ENCODE results near the gene PIK3R1.

PIK3R1 gene

DNA sequence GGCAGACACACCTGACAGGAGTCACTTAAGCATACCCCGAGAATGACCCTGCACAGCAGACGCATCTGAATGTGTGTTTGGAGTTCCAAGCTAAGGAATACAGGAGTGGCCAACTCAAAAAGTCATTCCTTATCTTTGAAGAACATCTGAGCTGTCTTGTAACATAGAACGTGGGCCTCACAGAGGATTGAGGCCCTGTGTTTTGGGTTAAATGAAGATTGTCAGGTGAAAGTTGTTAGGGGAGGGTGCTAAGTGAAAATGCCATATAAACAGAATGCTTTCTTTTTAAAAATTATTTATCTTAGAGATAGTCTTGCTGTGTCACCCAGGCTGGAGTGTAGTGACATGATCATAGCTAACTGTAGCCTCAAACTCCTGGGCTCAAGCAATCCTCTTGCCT, 100.9 kb downstream of the PIK3R1 start:
- Mint-ChIP-seq H3K4me3 (no peak overlapping the region), H3K4me1 (peaks cover 14% of the 10 kb centered on the region), H3K27ac (no peak overlapping the region), H3K36me3 (no peaks in the 10 kb centered on the region), H3K27me3 (peaks cover 9% of the 10 kb centered on the region), H3K9me3 (no peaks in the 10 kb centered on the region)
- no peak for ATAC-seq

GRCh38 chr5:68317646-68318045, 102.1 kb downstream of the PIK3R1 start:
- Mint-ChIP-seq H3K9me3 (no peaks in the 10 kb centered on the region), H3K4me3 (no peak overlapping the region), H3K36me3 (no peaks in the 10 kb centered on the region), H3K27ac (no peak overlapping the region), H3K27me3 (peaks cover 9% of the 10 kb centered on the region), H3K4me1 (peaks cover 14% of the 10 kb centered on the region)
- no peak for ATAC-seq

DNA sequence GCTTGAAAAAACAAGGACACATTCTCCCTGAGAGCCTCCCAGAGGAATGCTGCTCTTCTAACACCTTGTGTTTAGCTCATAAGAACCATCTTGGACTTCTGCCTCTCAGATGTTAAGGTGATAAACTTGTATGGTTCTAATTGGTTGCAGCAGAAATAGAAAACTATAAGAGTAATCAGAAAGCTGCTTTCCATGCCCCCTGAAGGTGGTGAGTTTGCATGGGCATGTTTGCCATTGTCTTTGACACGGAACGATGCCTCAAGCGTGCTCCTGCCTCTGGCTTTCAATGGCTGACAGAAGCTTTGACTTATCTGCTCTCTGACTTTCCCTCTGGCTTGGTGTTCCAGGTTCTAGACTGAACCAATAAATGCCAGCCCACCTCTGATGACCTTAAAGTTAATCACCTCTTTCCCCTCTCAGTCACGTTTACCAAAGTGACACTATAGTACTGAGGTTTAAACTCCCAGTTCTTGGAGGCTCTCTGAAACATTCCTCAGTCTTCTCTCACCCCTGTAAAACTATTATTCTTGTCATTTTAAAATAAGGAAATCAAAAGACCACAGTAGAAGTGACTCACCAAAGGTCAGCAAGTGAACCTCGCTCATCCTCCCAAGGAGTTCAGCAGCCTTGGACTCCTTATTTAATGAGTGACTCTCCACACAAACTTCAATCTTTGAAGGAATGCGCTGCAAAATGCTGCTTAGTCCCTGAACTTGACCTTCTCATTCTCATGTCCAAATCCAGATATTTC, 103.6 kb downstream of the PIK3R1 start:
- no peak for ATAC-seq
- H3K27ac Mint-ChIP-seq, result no peak overlapping the region
- H3K9me3 Mint-ChIP-seq, result no peaks in the 10 kb centered on the region
- peaks cover 9% of the 10 kb centered on the region for H3K27me3 Mint-ChIP-seq
- H3K36me3 Mint-ChIP-seq, result no peaks in the 10 kb centered on the region
- no peak overlapping the region for H3K4me3 Mint-ChIP-seq
- peaks cover 14% of the 10 kb centered on the region for H3K4me1 Mint-ChIP-seq

GRCh38 chr5:68319706-68320412, 104.3 kb downstream of the PIK3R1 start:
- Mint-ChIP-seq H3K4me1 (peaks cover 14% of the 10 kb centered on the region), H3K27ac (no peak overlapping the region), H3K4me3 (no peak overlapping the region), H3K36me3 (no peaks in the 10 kb centered on the region), H3K27me3 (peaks cover 9% of the 10 kb centered on the region), H3K9me3 (peaks cover 3% of the 10 kb centered on the region)
- ATAC-seq, result no peak

DNA sequence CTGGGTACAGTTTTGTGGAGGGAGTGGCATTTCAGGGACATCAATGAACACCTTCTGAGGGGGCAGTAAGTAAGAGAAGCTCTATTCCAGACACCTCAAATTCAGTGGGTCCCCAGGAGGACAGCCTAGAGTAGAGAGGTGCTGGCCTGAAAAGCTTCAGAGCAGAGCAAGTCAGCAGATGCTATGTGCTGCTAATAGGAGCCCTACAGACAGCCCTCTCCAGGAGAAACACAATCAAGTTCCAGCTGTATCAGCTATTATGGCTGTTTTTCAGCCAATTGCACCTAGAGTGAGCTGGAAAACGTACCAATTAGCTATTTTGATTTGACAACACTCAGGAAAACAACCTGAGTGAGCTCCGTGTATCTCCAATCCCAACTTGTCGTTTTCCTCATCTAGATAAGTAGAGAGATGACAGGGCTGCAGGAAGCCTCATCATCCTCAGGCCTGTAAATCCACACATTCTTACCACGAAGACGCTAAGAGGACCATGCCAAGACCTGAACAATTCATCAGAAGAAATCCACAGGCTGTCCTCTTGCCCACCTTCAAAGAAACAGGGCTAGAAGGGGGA, 104.9 kb downstream of the PIK3R1 start:
- Mint-ChIP-seq H3K27me3 (peaks cover 9% of the 10 kb centered on the region), H3K4me3 (no peak overlapping the region)

GRCh38 chr5:68325065-68325580, 109.6 kb downstream of the PIK3R1 start:
- peaks cover 8% of the 10 kb centered on the region for H3K9me3 Mint-ChIP-seq
- H3K36me3 Mint-ChIP-seq, result peaks cover 5% of the 10 kb centered on the region
- H3K4me1 Mint-ChIP-seq, result peaks cover 6% of the 10 kb centered on the region
- no peak overlapping the region for H3K27ac Mint-ChIP-seq
- ATAC-seq, result no peak
- H3K27me3 Mint-ChIP-seq, result peaks cover 12% of the 10 kb centered on the region
- no peak overlapping the region for H3K4me3 Mint-ChIP-seq

More for the DNA sequence above, 104.9 kb downstream of the PIK3R1 start:
- no peak for ATAC-seq
- peaks cover 8% of the 10 kb centered on the region for H3K9me3 Mint-ChIP-seq
- H3K36me3 Mint-ChIP-seq, result peaks cover 5% of the 10 kb centered on the region
- peaks cover 15% of the 10 kb centered on the region for H3K4me1 Mint-ChIP-seq
- no peak overlapping the region for H3K27ac Mint-ChIP-seq

GRCh38 chr5:68329554-68330255, 114.1 kb downstream of the PIK3R1 start:
- no peak overlapping the region for H3K4me3 Mint-ChIP-seq
- peaks cover 19% of the 10 kb centered on the region for H3K4me1 Mint-ChIP-seq
- peaks cover 6% of the 10 kb centered on the region for H3K9me3 Mint-ChIP-seq
- no peak overlapping the region for H3K27ac Mint-ChIP-seq
- no peak for ATAC-seq
- peaks cover 5% of the 10 kb centered on the region for H3K36me3 Mint-ChIP-seq
- peaks cover 12% of the 10 kb centered on the region for H3K27me3 Mint-ChIP-seq

GRCh38 chr5:68330574-68330973, 115.0 kb downstream of the PIK3R1 start:
- Mint-ChIP-seq H3K27me3 (peaks cover 12% of the 10 kb centered on the region), H3K4me3 (no peak overlapping the region), H3K9me3 (no peaks in the 10 kb centered on the region), H3K36me3 (no peaks in the 10 kb centered on the region), H3K27ac (no peak overlapping the region), H3K4me1 (peaks cover 13% of the 10 kb centered on the region)
- ATAC-seq, result no peak

- Mint-ChIP-seq H3K36me3 (no peaks in the 10 kb centered on the region), H3K9me3 (no peaks in the 10 kb centered on the region), H3K4me1 (peaks cover 13% of the 10 kb centered on the region), H3K27me3 (peaks cover 12% of the 10 kb centered on the region), H3K27ac (no peak overlapping the region), H3K4me3 (no peak overlapping the region)
- ATAC-seq, result no peak
Observed at GRCh38 chr5:68331192-68332079, 115.9 kb downstream of the PIK3R1 start.

- no peak for ATAC-seq
- Mint-ChIP-seq H3K4me3 (no peak overlapping the region), H3K27ac (no peak overlapping the region), H3K4me1 (peaks cover 13% of the 10 kb centered on the region), H3K36me3 (no peaks in the 10 kb centered on the region), H3K9me3 (no peaks in the 10 kb centered on the region), H3K27me3 (peaks cover 12% of the 10 kb centered on the region)
Observed at GRCh38 chr5:68332080-68332451, 116.5 kb downstream of the PIK3R1 start.

GRCh38 chr5:68332556-68332955, 117.0 kb downstream of the PIK3R1 start:
- no peak for ATAC-seq
- Mint-ChIP-seq H3K9me3 (no peaks in the 10 kb centered on the region), H3K4me3 (no peak overlapping the region), H3K4me1 (peaks cover 13% of the 10 kb centered on the region), H3K36me3 (no peaks in the 10 kb centered on the region), H3K27me3 (peaks cover 9% of the 10 kb centered on the region), H3K27ac (no peak overlapping the region)

- Mint-ChIP-seq H3K36me3 (no peaks in the 10 kb centered on the region), H3K4me1 (peaks cover 13% of the 10 kb centered on the region), H3K27me3 (no peaks in the 10 kb centered on the region), H3K4me3 (no peak overlapping the region), H3K9me3 (no peaks in the 10 kb centered on the region), H3K27ac (no peak overlapping the region)
- ATAC-seq, result no peak
Observed at GRCh38 chr5:68333649-68334552, 118.3 kb downstream of the PIK3R1 start.

DNA sequence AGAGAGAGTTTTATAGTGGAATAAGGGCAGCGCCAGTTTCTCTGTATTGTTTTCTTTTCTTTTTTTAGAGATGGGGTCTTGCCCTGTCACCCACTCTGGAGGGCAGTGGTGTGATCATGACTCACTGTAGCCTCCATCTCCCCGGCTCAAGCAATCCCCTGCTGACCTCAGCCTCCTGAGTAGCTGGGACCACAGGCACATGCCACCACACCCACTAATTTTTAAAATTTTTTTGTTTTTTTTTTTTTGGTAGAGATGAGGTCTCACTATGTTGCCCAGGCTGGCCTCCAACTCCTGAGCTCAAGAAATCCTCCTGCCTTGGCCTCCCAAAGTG, 119.0 kb downstream of the PIK3R1 start:
- H3K9me3 Mint-ChIP-seq, result no peaks in the 10 kb centered on the region
- no peak overlapping the region for H3K4me3 Mint-ChIP-seq
- ATAC-seq, result no peak
- no peaks in the 10 kb centered on the region for H3K36me3 Mint-ChIP-seq
- H3K27me3 Mint-ChIP-seq, result no peaks in the 10 kb centered on the region
- H3K27ac Mint-ChIP-seq, result no peak overlapping the region
- H3K4me1 Mint-ChIP-seq, result peaks cover 13% of the 10 kb centered on the region

- peaks cover 13% of the 10 kb centered on the region for H3K4me1 Mint-ChIP-seq
- H3K9me3 Mint-ChIP-seq, result no peaks in the 10 kb centered on the region
- no peak overlapping the region for H3K27ac Mint-ChIP-seq
- ATAC-seq, result no peak
- no peaks in the 10 kb centered on the region for H3K36me3 Mint-ChIP-seq
- H3K27me3 Mint-ChIP-seq, result no peaks in the 10 kb centered on the region
- H3K4me3 Mint-ChIP-seq, result no peak overlapping the region
Observed at GRCh38 chr5:68335075-68335474, 119.5 kb downstream of the PIK3R1 start.
